ENCODE measurements around the gene BRD7.

BRD7 gene

DNA sequence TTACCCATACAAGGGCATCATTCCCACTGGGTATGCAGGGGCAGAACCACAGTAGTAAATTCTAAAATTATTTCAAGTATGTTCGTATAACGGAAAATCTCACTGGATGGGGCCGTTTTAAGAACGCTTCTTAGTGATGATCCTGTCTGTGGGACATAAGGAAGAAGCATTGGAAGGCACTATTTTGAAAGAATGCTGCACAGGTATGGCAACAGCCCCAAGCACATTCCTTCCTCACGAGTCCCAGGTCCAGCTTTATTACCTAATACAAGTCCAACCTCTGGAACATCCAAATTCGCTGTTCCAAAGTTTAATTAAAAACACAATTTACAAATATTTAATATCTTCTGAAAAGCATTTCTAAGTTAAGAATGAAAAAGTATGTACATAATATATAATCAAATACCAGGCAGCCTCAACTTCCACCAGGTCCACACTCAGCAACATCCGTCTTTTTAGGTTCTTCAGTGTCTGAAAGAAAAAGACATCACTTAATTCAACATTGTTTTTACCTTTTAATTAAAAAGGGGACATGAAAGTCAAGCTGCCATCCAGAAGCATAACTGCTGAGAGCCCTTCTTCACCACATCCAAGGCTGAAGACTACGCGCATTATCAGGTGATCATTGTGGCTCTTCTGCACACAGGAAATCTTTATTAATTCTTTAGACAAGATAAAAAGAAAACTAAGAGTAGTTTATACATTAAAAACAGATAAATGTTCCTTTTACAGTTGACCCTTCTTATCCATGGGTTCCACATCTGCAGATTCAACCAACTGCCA lies 49.8 kb downstream of the BRD7 start:
- no peak for DNase-seq

DNA sequence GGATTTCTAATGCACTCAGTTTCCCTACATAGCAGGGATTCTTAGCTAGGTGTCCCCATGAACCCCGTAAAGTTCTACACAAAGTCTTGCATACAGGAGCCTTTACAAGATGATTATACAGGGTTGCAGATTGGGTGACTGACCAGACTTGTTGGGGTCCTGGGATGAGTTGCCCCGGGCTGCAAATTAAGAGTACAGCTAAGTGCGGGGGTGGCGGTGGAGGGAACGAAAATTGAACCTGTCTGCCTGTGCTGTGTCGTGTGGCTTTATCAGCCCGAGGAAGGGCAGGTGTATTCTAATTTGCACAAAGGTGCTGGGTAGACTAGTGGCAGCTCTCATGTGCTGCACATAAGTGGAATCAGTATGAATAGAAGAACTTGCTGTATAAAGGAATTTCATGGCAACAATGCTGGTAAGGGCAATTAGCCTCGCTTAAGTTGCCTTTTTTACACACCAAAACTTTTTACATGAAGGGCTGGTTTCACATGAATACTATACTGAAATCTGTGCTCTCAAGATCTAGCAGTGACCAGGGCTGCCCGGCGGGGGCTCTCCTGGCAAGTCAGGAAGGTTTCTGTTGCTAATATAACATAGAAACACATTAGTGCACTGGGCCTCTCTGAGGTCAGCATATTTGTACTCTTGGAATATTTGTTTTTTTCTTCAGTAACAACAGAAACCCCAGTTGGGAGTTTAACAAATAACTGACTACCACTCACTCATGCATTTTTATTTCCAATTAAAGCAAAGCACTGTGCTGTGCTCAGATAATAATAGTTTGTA lies 51.7 kb downstream of the BRD7 start:
- no peak for DNase-seq

DNA sequence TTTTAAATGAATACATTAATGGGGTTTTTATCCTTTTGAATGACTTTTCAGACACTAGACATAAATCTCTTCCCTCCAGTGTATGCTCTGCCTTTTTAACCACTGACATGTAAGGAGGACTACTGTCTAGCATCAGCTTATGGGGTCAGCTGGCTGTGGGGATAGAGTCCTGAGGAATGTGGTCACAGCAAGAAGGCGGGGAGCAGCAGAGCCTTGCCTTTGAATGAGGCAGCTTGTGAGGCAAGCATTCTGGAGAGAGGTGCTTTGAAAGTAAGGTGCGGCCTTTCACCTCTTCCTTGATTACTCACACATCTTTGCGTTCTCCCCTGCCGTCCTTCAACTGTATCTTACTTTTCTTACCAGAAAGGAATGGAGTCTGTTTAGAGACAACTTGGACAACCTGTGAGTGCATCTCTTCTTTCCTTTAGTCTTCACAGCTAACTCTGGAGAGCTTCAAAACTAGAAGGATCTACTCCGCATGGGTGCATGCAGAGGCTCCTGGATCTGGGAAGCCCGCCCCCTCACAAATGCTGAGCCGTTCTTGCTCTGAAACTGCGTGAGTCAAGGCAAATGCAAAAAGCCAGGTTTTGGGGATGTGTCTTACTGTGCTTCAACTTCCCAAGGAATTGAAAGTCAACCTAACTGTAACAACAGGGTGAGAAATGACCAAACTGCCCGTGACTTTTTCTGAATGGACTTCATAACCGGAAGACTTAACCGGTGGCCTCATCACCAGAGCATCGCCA lies 52.5 kb downstream of the BRD7 start:
- no peak for DNase-seq

DNA sequence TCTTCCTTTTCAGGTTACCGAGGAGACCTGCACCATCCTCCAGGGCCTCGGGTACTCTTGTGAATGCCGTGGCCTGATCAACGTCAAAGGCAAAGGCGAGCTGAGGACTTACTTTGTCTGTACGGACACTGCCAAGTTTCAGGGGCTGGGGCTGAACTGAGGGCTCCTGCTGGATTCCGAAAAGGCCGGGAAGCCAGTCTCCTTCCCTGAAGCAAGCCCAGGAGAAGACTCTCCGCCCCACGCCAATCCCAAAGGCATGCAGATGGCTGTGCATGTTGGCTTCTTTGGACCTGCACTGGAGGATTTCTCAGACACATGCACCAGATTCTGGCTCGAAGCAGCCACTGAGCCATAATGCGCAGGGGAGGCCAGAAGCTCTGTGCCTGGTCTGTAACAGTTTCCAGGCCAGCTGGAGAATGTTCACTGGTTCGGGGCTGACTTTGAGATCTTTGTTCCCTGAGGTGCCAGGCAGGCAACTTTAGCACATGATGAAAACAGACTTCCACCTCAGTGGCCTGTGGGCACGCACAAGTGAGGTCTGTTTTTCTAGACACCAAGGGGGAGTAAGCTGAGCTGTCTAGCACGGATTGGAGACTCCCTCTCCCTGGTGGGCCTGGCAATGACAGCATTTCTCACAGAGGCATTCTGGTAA lies 53.3 kb downstream of the BRD7 start:
- DNase-seq = no peak

DNA sequence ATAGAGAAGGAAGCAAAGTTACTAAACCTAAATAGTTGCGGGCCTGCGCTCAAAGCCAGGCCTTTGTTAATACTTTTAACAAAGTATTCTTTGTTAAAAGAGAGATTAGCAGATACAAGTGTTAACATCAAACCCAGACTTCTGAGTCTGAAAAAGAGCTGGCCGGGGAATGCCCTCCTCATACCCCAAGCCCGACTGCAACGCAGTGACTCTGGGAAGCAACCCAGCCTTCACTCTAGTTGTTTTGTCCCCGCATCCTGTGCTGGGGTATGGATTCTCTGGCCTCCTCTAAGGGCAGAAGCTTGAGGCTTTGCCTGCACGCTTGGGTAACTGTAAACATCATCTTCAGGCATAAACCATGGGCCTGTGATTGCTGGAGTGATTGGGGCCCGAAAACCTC lies 54.1 kb downstream of the BRD7 start:
- DNase-seq = no peak

DNA sequence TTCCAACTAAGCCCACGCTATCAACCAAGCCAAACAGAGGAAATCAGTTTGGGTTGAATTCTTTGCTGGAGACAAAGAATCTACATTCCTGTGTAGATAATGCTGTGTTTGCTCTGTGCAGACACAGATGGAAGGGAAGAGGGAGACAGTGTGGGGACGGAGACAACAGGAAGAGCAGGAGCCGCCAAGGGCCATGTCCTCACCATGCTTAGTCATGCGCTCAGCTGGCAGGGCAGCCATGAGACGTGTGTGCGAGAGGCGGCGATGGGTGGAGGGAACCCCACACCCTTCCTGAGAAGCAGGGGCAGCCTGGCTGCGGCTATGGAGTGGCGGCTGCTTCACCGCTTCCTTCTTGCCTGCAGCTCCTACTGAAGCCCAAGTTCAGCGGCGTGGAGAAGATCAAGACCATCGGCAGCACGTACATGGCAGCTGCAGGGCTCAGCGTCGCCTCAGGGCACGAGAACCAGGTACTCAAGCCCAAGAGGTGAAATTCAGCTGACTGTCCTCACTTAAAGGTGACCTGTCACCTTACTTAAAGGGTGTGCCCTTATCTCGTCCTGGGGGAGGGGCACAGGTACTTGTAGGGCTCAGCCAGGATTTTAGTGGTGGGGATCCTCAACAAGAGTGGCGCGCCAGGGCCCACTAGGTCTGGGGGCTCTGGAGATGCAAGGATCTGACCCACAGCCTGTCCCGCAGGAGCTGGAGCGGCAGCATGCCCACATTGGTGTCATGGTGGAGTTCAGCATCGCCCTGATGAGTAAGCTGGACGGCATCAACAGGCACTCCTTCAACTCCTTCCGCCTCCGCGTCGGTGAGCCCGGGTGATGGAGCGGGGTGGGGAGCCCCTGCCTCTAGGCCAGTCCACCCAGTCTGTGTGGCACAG lies 55.0 kb downstream of the BRD7 start:
- DNase-seq = no peak

DNA sequence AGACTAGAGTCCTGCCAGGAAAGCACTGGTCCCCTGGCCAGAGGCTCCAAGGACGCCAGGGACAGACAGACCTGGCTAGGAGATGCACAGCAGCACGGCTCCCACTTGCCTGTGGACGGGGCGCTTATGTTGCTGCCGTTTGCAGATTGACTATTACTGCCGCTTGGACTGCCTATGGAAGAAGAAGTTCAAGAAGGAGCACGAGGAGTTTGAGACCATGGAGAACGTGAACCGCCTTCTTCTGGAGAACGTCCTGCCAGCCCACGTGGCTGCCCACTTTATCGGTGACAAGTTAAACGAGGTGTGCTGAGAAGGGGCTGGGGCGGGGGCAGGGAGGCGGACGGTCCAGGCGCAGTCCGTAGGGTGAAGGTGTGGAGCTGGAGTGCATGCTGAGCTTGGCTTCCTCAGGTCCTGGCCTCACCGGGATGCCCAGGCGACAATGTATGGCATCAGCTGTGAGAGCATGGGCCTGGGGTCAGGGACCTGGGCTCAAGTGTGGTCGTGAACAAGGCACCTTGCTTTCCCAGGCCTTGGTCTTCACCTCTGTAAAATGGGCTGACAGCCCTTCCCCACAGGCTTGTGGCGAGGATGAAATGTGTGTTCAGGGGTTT lies 56.8 kb downstream of the BRD7 start:
- no peak for DNase-seq

DNA sequence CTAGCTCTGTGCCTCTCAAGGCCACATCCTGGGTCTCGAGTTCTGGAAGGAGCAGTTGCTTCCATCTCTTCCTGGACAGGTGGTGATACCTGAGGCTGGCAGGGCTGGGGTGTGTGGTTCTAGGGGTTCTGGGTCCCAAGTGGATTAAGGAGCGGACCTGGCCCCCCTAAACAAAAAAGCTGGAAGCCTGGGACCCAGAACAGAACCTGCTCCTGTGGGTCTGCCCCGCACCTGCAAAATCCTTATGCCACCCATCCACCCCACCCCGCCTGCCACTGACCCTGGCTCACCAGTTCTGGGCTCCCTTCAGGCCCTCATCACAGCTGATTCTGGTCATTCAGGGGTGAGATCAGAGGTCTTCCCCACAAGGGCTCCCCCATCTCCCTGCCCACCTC lies 57.7 kb downstream of the BRD7 start:
- no peak for DNase-seq

DNA sequence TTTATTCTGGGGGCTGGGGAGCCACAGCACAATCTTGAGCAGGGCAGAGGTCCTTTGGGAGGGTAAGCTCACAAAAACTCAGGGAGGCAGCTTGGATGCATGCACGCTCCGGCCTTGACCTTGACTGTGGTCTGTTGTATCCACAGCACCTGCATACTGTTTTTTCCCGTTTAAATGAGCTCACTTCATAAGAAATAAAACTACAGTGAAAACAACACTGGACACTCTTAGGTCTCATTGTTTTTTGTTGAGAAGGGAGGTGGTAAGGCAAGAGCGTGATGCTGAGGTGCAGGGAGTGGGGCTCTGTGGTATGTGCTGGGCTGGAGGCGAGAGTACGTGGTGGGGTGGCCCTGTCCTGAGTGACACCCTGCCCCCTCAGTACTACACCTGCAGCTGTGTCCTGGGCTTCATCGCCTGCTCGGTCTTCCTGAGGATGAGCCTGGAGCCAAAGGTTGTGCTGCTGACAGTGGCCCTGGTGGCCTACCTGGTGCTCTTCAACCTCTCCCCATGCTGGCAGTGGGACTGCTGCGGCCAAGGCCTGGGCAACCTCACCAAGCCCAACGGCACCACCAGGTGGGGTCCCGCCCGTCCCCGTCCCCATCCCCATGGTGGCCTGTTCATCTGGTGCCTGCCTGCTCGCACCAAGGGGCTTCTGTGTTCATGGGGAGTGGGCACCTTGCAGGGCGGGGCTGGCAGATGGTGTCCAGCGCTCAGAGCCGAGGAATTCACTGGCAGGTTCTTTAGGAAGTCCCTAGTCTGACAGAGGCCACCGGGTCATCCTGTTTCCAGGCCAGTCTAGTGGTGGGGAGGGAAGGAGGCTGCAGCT lies 58.3 kb downstream of the BRD7 start:
- DNase-seq = no peak

DNA sequence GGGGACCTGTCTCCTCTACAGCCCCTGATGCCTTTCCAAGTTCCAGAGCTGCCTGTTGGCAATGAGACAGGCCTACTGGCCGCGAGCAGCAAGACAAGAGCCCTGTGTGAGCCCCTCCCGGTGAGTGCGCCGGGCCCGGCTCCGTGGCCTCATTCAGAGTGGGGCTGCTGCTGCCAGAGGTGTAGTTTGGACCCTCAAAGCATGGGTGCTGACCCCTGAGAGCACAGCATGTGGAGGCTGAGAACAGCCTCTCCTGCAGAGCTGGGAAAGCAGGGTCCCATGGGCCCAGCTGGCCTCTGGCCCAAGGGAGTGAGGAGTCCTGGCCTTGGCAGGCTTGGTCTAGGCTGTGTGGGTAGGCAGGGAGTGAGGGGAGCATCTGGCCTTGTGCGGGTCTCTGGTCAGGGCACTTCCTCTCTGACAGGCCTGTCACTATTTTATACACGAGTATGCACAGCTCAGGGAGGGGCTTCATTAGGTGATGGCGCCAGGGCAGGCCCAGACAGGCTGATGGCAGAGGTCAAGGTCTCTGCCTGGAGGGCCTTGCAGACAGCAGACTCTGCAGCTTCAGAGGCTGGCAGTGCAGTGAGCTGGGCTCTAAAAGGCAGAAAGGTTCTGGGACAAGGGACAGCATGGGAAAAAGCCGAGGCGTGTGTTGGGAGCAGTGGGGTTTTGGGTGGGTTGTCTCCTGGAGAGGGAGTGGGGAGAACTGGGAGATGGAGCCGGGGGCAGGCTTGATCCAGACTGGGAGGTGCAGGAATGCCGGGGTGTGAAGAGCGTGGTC lies 59.1 kb downstream of the BRD7 start:
- no peak for DNase-seq

DNA sequence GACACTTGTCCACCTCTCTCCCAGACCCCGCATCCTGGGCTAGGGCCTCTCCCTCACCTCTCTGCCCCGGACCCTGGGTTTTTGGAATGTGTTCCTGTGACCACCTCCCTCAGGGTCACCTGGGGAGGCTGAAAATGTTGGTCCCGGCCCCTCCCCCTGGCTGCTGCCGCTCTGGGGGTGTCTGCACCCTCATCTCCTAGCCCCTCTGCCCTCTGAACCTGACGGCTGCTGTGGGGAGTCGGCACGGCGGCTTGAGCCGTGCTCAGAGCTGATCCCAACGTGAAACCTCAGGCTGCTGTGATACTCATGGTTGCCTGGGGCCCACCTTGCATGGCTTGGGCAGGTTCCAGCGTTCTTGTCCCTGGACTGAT lies 59.6 kb downstream of the BRD7 start:
- DNase-seq = no peak

DNA sequence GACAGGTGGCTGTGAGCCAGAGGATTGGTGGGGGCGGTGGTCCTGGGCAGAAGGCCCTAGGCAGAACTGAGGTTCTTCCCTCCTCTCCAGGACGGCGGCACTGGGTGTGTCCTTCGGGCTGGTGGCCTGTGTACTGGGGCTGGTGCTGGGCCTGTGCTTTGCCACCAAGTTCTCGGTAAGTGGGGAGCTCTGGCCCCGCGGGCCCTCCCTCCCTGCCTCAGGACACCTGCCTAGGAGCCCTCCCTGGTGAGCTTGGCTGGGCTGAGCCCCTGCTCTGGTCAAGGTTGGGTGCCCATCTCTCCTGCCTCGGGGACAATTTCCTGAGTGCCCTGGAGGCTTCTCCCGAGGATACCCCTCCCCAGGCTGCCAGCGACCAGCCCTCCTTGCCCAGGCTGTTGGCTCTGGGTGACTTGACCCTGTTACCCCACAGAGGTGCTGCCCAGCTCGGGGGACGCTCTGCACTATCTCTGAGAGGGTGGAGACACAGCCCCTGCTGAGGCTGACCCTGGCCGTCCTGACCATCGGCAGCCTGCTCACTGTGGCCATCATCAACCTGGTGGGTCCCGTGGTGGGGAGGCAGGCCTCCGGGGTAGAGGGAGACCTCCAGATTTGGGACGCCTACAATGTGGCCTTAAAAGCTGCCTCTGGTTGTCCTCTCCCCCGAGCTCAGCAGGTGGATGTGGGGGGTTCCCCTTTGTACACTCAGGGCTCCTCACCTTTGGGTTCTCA lies 60.4 kb downstream of the BRD7 start:
- DNase-seq = no peak

DNA sequence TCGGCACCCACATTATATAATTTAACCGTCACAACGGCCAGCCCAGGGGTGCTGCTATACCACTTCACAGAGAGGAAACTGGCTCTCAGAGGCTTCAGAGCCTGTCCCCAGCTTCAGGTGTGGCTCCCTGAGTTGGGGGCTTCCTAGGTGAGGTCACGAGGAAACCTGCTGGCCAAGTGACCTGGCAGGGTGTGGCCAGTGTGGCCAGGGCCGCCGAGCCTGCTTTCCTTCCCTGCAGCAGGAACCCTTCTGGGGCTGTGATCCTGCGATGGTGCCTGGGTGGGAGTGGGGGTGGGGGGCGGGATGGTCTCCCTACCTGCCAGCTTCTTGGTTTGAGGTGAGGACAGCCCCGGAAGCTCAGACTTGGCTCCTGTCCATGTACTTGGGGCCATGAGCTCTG lies 62.5 kb downstream of the BRD7 start:
- no peak for DNase-seq

DNA sequence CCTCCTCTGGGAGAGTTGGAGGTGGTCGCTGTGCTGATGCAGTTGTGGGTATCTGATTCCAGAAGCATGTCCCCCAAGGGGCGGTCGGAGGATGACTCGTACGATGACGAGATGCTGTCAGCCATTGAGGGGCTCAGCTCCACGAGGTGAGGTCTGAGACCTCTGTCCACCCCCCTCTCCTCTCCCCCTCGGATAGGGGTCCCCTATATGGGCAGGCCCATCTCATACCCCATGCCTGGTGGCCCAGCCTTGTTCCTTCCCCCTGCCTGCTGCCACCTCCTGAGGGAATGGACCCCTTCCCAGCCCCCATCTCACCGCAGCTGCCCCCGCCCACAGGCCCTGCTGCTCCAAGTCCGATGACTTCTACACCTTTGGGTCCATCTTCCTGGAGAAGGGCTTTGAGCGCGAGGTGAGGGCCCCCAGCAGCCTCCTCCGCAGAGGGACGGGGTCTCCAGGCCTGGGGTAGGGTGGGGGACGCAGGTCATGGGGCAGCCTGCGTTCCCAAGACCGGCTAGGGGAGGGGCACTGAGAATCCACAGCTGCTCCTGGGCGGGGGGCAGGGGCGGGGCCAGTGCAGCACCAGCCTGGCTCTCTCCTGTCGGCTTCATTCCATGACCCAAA lies 63.2 kb downstream of the BRD7 start:
- DNase-seq = no peak

DNA sequence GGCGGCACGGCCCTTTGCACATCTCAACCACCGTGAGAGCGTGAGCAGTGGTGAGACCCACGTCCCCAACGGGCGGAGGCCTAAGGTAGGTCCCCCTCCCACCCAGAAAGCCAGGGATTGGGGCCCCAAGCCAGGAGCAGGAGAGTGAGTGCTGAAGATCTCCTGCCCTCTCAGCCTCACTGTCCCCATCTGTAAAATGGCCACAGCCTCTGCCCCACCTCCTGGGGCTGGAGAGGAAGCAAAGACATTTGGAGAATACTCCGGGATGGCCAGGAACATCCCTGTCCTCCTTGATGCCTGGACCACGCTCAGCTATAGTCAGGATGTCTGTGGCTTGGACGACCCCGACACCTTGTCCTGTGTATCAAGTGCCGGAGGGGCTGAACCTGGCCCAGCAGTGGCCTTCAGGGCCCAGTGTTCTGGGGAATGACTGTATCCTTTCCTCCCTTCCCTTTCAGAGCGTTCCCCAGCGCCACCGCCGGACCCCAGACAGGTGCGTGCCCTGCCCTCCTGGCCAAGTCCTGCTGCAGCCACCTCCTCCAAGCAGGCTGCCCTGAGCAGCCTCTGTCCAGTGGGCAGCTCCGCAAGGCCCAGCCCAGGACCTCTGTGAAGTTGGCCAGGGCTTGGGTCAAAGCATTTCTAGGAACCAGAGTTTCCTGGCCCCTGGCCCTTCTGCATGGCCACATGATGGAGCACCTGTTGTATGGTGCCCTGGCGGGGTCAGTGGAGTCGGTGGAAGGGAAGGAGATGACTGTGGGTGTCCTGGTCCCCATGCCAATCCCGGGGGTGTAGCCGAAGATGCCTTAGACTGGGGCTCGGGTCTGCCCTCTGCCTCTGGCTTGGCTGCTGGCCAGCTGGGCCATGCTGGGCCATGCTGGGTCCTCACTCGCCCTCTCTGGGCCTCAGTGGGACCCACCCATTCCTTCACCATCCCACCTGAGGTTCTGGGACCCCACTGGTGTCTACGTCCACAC lies 64.0 kb downstream of the BRD7 start:
- DNase-seq = no peak

DNA sequence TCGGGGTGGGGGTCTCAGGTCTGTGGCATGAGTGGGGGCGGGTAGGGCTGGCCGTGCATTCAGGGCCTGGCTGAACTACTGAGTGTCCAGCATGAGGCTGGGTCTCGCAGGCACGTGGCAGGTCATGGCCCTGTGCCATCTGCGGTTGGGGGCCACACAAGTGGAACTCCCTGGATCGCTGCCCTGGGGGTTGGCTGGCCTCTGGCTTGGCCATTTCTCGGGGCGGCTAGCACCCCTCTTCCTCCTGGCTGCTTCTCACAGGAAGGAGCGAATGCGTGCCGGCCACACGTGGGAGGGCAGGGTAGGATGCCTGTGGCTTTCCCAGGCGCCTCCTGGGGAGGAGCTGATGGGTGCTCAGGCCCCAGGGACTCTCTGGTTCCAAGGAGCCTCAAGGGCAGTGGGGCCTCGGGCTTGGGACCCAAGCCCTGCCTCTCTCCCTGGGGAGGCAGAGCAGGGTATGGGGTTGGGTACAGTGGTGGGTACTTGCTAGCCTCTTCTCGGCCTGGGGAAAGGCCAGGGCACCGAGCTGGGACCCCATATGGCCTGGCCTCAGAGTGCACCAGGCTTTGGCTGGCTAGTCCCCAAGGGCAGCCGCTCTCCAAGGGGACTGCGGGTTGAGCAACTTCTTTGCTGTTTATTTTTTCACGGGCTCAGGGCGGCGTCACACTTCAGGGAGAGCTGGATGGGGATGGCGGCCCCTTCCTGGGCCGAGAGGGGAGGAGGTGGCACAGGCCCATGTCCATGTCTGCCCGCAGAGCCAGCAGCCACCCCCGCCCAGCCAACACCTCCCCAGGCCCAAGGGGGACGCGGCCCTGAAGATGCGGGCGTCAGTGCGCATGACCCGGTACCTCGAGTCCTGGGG lies 65.0 kb downstream of the BRD7 start:
- no peak for DNase-seq
